Vagina (tissue), 2 donors: Measurements from ENCODE around the gene NR4A1. TPM values are rescaled to one million over a fixed set of nuclear protein-coding genes. Genes with fewer than 3 reads are reported as not detected.

Experiments used
- DNase-seq, 2 donors: peaks; one replicate each; pipeline ENCODE4 v3.0.0-alpha.2; 2017; ENCODE audit errors: extremely low spot score in 2 of 2
- H3K27ac ChIP-seq: fragments of 200-600 bp; sonication (generic); one replicate; pipeline ENCODE4 v1.5.1; 2019
- H3K27me3 ChIP-seq: fragments of 200-600 bp; sonication (generic); one replicate; pipeline ENCODE4 v1.5.1; 2019
- H3K36me3 ChIP-seq, 2 donors: fragments of 200-600 bp; sonication (generic); one replicate each; pipeline ENCODE4 v1.5.1; 2017 to 2019
- H3K4me1 ChIP-seq: fragments of 200-600 bp; sonication (generic); one replicate; pipeline ENCODE4 v1.5.1; 2019
- H3K4me3 ChIP-seq, 2 donors: fragments of 200-600 bp; sonication (generic); 1 replicate in 1 of 2; 2 replicates in 1 of 2; pipeline ENCODE4 v1.5.1; 2016 to 2019
- H3K9me3 ChIP-seq: fragments of 200-600 bp; sonication (generic); one replicate; pipeline ENCODE4 v1.5.1; 2019
- CTCF ChIP-seq, 3 experiments: fragments of 450-650 bp in 2 of 3; fragments of 200-600 bp in 1 of 3; sonication (generic) in 1 of 3; IDR thresholded peaks; one replicate each; pipeline ENCODE4 v1.5.1; 2017 to 2019; ENCODE audit warnings: antibody characterized with exemption in 3 of 3, mild to moderate bottlenecking in 2 of 3, moderate library complexity in 2 of 3
- POLR2A ChIP-seq, 2 donors: fragments of 450-650 bp; IDR thresholded peaks; one replicate each; pipeline ENCODE4 v1.6.1; 2017; ENCODE audit warnings: antibody characterized with exemption in 2 of 2, mild to moderate bottlenecking in 2 of 2, moderate library complexity in 2 of 2
- POLR2AphosphoS5 ChIP-seq, 2 donors: sonication (generic); formaldehyde crosslinking; IDR thresholded peaks; one replicate each; pipeline ENCODE4 v1.9.0; 2017; ENCODE audit warnings: antibody characterized with exemption in 2 of 2, mild to moderate bottlenecking in 2 of 2, low read depth in 1 of 2; ENCODE audit not compliant: insufficient read depth in 1 of 2
- intact Hi-C: fragments of 100-400 bp; cut with DNase I; formaldehyde crosslinking; loops from one replicate; pipeline ENCODE4 v1.15.1; 2023
- total RNA-seq: library from RNA; depleted of rRNA; stranded (reverse); fragments of >200 nt; gene quantifications from one replicate; pipeline ENCODE4 v1.2.3, GENCODE V29; 2016

The NR4A1 gene
- total RNA-seq, 1 donor from 2014 or later = 465 TPM

- H3K36me3 ChIP-seq = no peaks in the 10 kb centered on the region
- H3K9me3 ChIP-seq = no peaks in the 10 kb centered on the region
- intact Hi-C loops = loop anchor here (2.0 to 5.0 kb wide), 2 partner anchors 31 to 56 kb away; no protein-coding TSS in a partner anchor
- no peaks in the 10 kb centered on the region for H3K27me3 ChIP-seq
- DNase-seq = no peak
- no peak overlapping the region for H3K27ac ChIP-seq
- H3K4me3 ChIP-seq = no peak overlapping the region
- TF ChIP-seq POLR2AphosphoS5 (IDR thresholded peaks at IDR 0.05; ENCODE audit: insufficient read depth in 1 of 2, low read depth in 1 of 2) = no peak
- TF ChIP-seq CTCF (IDR thresholded peaks at IDR 0.05) = no peak
- no peak for TF ChIP-seq POLR2A (IDR thresholded peaks at IDR 0.05)
- peaks cover 33% of the 10 kb centered on the region for H3K4me1 ChIP-seq
These were observed 32.4 kb downstream of the NR4A1 start for GRCh38 chr12:52083638-52083996.

- no peak for TF ChIP-seq POLR2AphosphoS5 (IDR thresholded peaks at IDR 0.05; ENCODE audit: insufficient read depth in 1 of 2, low read depth in 1 of 2)
- TF ChIP-seq POLR2A (IDR thresholded peaks at IDR 0.05) = no peak
- TF ChIP-seq CTCF (IDR thresholded peaks at IDR 0.05) = no peak
- Histone ChIP-seq H3K4me3 (no peak overlapping the region), H3K36me3 (no peaks in the 10 kb centered on the region), H3K4me1 (peaks cover 33% of the 10 kb centered on the region), H3K27me3 (no peaks in the 10 kb centered on the region), H3K27ac (no peak overlapping the region), H3K9me3 (no peaks in the 10 kb centered on the region)
- intact Hi-C loops = loop anchor here (5.0 kb wide), 1 partner anchor 57 kb away; no protein-coding TSS in a partner anchor
- DNase-seq = no peak
These were observed 33.4 kb downstream of the NR4A1 start for GRCh38 chr12:52084491-52085231.

DNA sequence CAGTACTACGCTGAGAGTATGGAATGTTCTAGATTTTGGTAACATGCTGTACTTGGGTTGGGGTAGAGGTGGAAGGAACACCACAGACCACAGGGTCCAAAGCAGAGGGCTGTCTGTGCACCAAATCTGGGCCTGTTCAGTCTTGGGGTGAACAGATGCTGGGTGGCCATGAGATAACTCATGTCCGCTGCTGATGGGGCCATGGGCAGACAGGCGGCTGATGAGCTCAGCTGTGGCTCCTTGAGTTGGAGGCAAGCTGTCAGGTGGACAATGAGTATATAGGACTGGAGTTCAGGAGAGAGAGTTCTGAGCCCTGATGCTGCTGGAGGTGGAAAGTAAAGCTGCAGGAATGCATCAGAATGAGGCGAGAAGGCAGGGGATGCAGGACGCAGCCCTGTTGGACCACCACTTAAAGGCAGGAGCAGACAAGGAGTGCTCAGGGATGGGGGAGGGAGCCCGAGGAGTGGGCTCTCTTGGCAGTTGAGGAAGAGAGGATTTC is 34.5 kb downstream of the NR4A1 start:
- TF ChIP-seq POLR2A (IDR thresholded peaks at IDR 0.05) = no peak
- no peak for TF ChIP-seq CTCF (IDR thresholded peaks at IDR 0.05)
- TF ChIP-seq POLR2AphosphoS5 (IDR thresholded peaks at IDR 0.05; ENCODE audit: insufficient read depth in 1 of 2, low read depth in 1 of 2) = no peak
- no peak for DNase-seq
- intact Hi-C loops = no loop called here
- Histone ChIP-seq H3K9me3 (no peaks in the 10 kb centered on the region), H3K27me3 (no peaks in the 10 kb centered on the region), H3K27ac (no peak overlapping the region), H3K36me3 (no peaks in the 10 kb centered on the region), H3K4me3 (no peak overlapping the region), H3K4me1 (peaks cover 27% of the 10 kb centered on the region)

GRCh38 chr12:52086366-52086765 is 35.1 kb downstream of the NR4A1 start:
- TF ChIP-seq CTCF (IDR thresholded peaks at IDR 0.05) = no peak
- TF ChIP-seq POLR2A (IDR thresholded peaks at IDR 0.05) = no peak
- no peak for TF ChIP-seq POLR2AphosphoS5 (IDR thresholded peaks at IDR 0.05; ENCODE audit: insufficient read depth in 1 of 2, low read depth in 1 of 2)
- Histone ChIP-seq H3K36me3 (no peaks in the 10 kb centered on the region), H3K27me3 (no peaks in the 10 kb centered on the region), H3K4me1 (peaks cover 21% of the 10 kb centered on the region), H3K27ac (no peak overlapping the region), H3K4me3 (no peak overlapping the region), H3K9me3 (no peaks in the 10 kb centered on the region)
- DNase-seq = no peak
- intact Hi-C loops = no loop called here
